ENCODE measurements around the gene RTL10.

Gene RTL10

DNA sequence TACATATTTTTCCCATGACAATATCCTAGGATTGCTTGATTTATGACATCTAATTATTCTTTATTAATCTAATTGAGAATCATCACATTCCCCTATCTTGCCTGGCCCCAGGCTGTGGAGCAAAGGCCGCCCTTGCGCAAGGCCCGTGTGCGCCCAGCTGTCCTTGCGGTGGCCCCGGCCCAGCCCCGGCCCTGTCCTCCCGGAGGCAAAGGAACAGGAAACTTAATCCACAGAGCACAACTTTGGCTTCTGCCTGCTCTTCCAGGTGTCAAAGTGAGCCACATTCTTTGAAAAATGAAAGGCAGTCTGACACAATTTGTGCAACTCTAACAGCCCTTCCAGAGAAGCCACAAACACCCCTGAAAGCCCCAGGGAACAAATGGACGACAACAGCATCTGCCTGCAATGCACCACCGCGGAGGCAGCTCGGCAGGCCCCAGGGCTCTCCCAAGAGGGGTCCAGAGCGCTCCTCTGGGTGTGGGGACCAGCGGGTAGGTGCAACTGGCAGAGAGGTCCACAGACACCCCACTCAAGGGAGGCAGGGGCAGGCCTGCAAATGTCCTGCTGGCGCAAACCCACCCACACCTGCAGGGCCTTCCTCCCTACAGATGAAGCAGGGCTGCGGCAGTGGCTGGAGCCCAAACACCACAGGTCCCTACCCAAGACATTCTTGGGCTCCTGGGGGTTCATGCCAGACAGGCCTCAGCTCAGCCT is 30.3 kb downstream of the RTL10 start:
- no peak for DNase-seq

DNA sequence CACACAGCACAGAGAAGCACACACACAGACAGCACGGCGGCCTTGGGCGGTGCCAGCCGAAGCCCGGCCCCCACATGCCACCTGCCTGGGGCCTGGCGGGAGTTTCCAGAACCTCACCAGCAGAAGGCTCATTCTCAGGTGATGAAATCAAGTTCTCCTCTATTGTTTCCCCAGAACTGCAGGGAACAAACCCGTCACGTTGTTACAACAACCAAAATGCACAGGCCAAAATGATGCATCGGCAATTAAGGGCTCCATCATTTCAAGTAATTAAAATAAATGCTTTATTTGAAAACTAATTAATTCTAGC is 30.8 kb downstream of the RTL10 start:
- DNase-seq = no peak

DNA sequence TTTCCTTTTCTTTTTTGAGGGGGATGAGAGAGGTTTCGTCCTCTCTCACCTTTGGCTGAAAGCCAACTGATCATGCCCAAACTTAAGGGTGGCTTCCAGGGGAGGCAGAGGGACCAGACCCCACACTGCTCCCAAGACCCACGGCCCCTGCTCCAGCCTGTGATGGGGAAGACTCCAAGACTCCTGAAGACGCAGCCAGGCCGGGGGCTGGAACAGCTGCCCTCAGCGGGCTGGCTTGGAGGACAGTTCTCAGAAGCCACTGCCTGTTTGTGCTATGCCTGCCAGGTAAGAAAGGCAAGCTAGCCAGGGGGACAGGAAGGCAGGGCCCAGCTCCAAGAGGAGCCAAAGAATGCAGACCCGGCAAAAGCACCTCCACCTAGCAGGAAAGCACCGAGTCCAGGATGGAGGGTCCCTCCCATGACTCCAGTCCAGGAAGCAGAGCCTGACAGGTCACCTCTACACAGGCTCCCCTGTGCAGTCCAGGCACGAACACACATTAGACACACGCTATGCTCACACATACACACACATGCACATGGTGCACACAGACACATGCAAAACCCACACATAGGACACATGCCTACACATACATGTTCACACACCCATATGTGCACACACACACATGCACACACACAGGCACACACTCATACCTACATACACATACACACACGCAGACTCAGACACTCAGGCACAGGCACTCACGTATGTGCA is 31.3 kb downstream of the RTL10 start:
- no peak for DNase-seq

DNA sequence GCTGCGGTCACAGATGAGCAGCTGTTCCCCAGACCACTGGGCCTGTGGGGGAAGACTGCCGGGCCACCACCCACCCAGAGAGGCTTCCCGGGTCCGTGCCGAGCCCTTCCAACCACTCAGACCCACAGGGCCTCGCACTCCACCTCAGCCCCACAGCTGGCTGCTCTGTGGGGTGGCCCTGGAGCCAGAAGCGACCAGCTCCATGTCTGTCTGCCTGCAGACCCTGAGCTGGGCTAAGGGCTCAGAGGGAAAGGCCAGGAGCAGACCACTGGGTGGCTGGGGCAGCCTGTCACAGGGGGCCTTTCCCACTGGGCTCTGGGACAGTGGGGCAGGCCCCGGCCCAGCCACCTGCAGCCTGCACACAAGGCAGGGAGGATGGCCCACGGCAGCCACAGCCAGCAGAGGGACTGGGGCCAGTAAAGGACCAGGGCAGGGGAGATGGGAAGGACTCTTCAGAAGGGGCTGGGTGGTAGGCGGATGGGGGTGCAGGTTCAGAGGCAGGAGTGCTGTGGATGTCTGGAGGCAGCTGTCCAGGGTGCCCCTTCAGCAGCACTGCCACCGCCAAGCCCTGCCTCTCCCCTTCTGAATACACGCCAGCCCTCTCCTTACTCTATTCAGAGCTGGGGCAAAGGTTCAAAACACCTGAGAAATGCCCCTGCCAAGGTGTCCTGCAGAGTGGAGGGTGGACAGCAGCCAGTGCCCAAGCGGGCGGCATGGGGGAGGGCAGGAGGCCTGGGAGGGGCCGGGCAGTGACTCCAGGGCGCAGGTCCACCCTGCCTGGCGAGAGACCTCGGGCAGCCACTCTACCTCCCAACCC is 32.2 kb downstream of the RTL10 start:
- no peak for DNase-seq

DNA sequence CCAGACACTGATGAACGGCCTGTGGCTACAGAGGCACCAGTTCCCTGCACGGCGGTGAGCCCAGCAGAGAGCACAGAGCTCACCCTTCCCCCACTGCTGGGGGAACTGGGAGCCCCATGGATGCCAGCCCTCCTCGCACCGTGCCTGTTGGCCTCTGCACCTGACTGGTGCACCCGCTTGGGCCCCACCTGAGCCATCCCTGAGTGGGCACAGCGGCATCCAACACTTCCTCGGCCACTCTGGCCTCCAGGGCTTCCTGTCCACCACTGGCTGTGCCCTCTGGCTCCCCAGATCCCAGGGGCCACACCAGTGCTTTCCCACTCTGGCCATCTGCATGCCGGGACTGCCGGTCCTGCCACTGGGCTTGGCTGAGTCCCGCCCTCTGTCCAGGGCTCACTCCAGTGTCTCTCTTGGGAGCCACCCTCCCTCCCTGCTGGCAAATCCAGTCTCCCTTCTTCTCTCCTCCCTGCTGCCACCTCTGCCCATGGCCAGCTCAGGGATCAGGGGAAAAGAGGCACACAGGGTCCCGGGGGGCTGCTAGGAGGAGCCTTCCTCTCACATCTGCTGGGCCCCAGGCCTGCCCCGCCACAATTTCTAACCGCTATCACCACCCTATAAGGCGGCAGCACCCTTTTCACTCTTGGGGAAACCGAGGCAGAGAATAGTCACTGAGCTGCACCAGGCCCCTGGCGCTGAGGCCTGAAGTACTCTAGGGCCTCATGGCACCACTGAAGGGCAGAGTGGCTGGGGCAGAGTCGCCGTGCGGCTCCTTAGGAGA is 33.0 kb downstream of the RTL10 start:
- no peak for DNase-seq

DNA sequence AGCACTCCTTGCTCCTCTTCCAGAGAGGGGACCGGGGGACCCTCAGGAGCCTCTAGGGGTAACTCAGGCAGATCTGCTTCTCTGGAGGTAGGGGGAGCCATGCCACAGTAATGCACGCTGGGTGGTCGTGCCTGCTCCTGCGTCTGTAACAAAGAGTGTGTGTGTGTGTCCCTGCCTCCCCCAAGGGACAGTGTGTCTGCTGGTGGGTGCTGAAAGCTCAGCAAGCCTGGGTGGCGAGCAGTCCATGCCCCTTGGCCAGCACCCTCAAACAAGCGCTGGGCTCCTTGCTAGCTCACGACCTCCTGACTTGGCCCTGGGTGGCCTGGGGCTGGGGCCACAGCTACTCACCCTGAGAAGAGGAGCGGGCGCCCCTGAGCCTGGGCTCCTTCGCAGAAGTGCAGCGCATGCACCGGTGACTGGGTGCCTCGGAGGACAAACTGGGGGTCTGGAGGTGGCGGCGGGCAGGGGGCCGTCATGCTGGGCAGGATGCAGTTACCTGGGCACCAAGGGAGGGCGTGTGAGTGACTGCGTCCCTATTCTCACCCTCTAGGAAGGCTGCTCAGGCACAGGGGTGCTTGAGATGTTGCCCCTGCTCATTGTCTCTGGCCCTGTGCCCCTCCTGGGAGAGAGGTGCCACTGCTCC is 33.7 kb downstream of the RTL10 start:
- DNase-seq = no peak

DNA sequence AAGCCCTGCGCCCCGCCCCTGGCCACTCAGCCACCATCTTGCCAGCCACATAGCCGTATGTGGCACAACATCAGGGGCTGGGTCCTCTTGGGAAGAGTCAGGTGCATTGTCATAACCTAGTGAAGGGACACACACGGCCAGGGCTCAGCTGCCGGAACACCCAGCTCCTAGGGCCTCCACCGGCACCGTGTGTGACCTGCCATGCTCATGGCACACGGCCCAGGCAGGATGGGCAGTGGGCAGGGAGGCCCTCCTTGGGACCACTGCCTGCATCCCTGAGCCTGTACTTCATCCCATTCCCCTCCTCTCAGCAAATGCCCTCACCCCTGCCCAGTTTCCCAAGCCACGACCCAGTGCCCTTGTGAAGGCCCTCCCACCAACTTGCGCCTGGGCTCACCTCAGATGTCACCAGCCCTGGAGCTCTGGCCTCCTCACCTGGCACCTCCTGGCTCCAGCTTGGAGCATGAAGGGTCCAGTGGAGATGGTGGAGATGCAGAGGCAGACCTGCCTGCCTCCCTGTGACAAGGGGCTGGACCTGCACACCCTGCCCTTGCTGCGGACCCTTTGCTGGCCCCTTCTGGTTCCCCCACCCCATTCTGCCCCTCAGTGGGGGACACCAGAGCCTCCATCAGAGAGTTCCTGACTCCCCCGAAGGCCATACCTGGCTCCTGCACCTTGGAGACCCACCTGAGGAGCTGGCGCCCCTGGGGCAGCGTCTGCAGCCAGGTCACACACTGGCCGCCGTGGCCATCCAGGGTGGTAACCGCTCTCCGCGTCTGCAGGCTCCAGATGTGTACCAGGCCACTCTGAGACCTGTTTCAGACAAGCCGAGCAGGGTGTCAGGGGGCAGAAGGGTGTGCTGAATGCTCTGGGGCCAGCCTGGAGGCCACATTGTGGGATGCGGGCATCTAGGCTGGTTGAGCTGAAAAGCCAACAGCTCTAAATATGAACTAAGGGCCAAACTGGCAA is 34.5 kb downstream of the RTL10 start:
- DNase-seq = no peak

DNA sequence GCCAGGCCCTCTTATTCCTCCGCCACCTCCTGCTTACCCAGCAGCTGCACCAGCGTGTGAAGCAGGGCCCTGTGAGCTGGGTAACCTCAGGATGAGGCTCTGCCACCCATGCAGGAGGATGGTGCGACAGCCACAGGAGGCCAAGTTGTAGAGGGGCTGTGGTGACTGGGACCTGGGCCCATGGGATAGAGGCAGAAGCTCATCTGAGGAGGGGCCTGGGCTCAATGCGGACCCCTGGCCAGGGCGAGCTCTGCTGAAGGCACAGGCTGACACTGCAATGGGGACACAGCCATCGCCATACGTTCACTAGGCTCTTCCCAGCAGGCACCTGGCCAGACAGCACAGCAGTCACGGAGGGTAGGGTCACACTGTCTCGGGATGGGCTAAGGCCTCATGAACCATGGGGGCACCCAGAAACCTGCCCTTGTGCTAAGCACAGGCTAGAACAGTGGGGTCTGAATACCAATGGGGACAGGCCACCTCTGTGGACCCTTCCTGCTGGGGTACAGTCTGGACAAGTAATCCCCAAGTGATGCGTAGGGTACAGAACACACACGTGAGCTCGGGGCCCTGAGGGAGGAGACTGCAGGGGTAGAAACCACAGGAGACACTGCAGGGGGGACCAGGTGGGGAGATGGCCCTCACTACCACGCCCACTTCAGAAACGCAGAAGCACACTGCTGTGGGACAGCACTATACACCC is 35.3 kb downstream of the RTL10 start:
- no peak for DNase-seq

DNA sequence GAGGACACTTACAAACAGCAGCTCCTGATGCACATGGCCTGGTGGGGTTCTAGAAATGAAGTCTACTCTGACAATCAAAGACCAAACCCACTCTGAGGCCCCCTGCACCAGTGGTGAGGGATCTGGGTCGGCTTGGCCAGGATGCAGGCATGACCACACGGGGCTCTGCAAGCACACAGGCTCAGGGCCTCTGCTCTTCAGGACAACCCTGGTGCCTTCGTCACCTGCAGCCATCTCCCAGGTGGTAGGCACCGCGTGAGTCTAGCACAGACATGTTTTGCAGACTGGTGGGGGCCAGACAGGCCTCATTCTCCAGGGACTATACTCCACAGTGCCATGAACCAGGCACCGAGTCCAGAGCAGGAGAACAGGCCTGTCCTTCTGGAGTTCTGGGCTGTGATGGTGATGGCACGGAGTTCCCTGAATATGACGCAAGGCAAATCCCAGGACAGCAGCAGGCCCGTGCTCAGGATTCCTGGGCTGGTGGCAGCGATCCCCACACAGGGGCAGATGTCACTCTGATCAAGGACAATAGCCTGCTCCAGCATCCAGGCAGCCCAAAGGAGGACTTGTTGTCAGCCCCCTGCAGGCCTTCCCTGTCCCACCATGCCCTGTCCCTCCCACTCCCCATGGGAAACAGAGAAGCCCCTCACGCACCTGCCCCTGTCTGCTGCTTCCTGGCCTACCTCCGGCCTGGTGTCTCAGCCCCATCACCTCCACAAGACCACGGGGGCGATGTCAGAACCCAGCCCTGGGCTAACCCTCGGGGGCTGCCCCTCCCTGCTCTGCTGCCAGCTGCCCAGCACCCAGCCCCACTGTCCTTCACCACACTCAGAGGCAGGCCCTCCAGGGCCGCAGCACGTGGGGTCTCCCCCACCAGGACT is 36.1 kb downstream of the RTL10 start:
- no peak for DNase-seq

DNA sequence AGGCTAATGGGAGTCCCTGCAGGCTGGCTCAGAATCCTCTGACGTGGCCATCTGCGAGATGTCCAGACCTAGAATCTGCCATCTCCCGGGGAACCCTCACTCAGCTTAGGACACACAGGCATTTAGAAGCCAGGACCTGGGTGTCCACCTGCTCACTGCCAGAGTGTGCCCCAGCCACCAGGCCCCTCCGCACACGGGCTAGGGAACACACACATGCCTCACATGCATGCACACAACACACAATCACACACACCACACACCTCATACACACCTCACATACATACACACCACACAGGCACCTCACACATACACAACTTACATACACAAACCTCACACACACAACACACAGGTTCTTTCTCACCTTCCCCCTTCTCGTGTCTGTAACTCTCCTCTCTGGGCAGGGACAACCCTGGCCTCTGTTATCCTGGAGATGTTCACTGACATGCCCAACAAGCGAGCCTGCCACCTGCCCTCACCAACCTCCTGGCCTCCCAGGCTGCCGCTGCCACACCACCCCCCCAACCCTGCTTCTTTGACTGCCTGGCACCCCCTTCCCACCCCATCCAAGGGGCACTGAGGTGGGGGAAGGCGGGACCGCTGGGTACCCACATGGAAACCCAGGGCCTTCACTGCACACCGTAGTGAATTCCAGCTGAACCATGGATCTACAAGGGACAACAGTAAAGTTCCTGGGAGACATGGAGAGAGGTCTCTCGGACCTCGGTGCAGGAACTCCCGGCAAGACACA is 38.1 kb downstream of the RTL10 start:
- no peak for DNase-seq

DNA sequence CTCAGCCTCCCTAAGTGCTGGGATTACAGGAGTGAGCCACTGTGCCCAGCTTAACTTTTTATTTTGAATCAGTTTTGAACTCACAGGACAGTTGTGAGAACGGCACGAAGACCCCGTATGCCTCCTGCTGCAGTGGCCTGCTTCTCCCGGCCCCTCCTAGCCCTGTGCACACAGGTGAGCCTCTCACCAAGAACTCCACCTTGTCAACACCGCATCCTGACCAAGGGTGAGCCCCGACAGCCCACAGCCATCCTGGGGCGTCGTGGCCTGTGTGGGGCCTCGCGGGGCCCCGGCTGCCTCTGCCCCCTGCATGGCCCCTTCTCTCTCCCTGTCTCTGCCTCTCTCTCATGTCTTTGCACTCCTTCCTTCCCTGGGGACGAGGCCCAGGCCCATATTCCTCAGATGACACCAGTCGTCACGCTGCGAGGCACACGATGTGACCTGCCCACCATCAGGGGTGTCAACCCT is 38.8 kb downstream of the RTL10 start:
- DNase-seq = no peak

DNA sequence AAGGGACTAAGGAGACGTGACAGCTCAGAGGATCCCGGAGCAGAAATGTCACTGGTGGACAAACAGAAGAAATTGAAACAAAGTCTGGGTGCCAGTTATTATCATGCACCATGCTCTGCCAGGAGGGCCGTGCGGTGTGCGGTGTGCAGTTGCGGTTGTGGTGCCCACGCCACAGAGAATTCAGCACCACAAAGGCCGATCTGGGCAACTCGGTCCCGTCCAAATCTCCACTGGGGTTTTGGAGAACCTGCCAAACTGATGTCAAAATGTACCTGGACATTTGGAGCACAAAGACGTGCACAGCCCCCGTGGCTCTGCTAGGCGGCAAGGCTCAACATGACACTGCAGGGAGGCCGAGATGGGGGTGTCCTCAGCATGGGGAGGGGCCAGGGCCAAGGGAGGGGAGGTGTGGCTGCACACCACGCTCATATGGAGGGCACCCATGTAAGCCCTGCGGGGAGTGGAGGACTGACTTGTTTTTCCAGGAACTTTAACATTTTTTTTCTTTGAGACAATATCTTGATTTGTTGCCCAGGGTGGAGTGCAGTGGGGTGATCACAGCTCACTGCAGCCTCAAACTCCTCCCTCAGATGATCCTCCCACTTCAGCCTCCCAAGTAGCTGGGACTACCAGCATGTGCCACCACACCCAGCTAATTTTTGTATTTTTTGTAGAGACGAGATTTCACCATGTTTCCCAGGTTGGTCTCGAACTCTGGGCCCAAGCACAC is 39.4 kb downstream of the RTL10 start:
- DNase-seq = no peak

DNA sequence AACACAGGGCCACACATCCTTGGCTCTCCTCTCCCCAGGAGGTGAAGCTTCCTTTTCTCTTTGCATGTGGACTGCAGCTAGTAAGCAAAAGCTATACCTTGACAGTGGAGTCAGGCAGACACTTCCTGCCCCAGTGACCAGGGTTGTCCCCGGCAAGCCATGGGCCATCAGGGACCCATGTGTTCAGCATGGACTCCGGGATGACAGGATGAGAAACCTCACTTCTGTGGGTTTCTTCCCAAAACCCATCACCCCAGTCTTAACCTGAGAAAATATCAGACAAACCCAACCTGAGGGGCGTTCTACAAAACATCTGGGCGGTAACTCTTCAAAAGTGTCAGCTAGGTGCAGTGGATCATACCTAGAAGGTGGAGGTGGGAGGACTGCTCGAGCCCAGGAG is 40.2 kb downstream of the RTL10 start:
- DNase-seq = no peak

DNA sequence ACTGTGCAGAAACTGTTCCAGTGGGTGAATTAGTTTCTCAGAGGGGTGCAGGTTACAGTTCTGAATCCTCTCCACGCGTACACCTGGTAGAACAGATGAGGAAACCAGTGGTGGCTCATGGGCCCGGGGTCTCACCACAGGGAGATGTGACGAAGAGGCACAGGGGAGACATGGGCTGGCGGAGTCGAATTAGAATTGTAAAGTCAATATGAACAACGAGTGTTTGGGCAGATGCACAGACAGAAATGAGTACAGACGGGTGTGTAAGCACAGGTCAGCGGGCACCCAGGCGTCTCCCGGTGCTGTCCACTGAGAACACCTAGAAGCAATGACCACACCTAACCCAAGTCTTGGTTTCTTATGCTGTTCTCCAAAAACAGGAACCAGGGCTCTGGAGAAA is 41.8 kb downstream of the RTL10 start:
- DNase-seq = no peak

DNA sequence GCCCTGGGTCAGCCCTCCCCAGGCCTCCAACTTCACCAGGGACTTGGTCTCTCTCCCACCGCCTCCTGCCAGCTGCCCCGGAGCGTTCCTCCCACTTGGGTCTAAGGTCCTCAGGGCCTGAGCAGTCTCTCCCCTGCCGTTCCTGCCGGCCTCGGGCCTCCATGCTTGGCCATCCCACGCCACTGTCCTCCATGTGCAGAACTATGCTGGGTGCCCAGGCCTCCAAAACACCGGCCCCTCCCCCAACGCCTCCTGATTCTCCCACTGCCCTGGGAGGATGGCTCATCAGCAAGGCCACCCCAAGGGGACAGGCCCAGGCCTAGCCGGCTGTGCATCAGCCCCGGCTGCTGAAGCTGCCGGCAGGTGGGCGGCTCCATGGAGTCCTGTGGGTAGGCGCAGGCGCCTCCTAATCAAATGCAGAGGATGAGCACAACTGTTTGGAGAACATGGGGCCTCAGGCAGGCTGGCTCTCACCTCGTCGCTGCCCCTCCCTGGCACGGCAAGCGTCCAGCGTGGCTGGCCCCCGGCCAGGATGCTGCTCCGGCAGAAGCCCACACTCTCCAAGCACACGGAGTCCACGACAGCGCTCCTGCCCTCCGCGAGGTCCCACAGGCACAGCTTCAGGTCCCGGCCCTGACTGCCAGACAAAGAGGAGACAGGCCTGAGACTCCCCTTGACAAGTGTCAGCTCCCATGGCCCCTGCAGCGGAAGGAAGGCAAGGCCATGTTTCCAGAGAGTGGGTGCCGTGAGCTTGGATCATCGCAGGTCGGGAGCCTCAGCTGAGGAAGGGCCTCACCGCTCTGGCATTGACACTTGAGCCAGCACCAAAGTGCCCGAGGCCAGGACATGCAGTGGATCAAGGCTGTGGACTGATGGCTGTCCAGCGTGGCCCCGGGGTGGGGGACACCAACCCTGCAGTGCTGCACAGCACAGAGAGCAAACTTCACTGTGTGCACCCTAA is 42.6 kb downstream of the RTL10 start:
- no peak for DNase-seq

DNA sequence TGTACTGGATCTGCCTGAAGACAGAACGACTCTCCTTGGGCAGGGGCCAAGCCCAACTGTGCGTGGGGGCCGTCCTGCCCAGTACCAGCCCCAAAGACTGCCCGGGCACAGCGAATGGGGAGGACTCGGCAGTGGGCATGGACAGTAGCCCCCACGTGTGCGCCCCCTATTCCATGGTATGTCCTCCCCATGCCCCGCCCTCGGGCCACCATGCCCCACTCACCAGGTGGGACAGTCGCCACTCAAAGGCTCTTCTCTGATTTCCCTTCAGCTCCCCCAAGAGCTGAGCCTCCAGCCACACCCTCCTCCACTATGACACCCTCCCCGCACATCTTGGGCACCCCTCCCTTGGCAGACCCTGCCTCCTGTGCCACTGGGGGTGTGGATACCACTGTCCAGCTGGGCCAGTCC is 43.5 kb downstream of the RTL10 start:
- no peak for DNase-seq

Measured in right kidney (tissue), 1 donor.